Ectodermal cell (in vitro differentiated cells): Measurements from ENCODE around the gene PUS3.
"Not testable (repeated sequence)": the region's sequence is repeated elsewhere in the genome, so short reads cannot be mapped to it uniquely, and the experiment has no call there.

Experiments used
- H3K27ac ChIP-seq: 2 replicates; pipeline ENCODE4 v1.7.0; 2013; ENCODE audit warnings: mild to moderate bottlenecking, low read depth, low read length; ENCODE audit not compliant: insufficient read depth, poor library complexity, severe bottlenecking
- H3K27me3 ChIP-seq: 2 replicates; pipeline ENCODE4 v1.7.0; 2013; ENCODE audit warnings: mild to moderate bottlenecking, low read length; ENCODE audit not compliant: insufficient read depth, control insufficient read depth, poor library complexity, severe bottlenecking
- H3K36me3 ChIP-seq: one replicate; pipeline ENCODE4 v1.7.0; 2013; ENCODE audit warnings: low read length; ENCODE audit not compliant: control insufficient read depth, insufficient read depth
- H3K4me1 ChIP-seq: one replicate; pipeline ENCODE4 v1.7.0; 2013; ENCODE audit warnings: low read length; ENCODE audit not compliant: control insufficient read depth, insufficient read depth
- H3K4me3 ChIP-seq: 2 replicates; pipeline ENCODE4 v1.7.0; 2013; ENCODE audit warnings: low read depth, low read length, control low read depth; ENCODE audit not compliant: insufficient read depth
- H3K9me3 ChIP-seq: 2 replicates; pipeline ENCODE4 v1.7.0; 2013; ENCODE audit warnings: mild to moderate bottlenecking, low read length, moderate library complexity; ENCODE audit not compliant: control insufficient read depth
- WGBS, 2 experiments: methylation state at CpG; one replicate each; pipeline ENCODE4 v1.1.7; 2013; ENCODE audit warnings: missing lambda C conversion rate in 2 of 2; 5-methylcytosine and 5-hydroxymethylcytosine counted together

PUS3 gene

GRCh38 chr11:125918140-125918840 is 15.3 kb upstream of the PUS3 start:
- no peaks in the 10 kb centered on the region for H3K36me3 ChIP-seq
- 84 to 88% methylated on average over 13 of the region's 13 CpGs for WGBS, 2 experiments
- H3K9me3 ChIP-seq, result no peaks in the 10 kb centered on the region

GRCh38 chr11:125916683-125917347 is 13.8 kb upstream of the PUS3 start:
- no peaks in the 10 kb centered on the region for H3K36me3 ChIP-seq
- H3K27me3 ChIP-seq, result no peaks in the 10 kb centered on the region
- no peak overlapping the region for H3K4me3 ChIP-seq
- no peaks in the 10 kb centered on the region for H3K9me3 ChIP-seq
- 93 to 95% methylated on average over 12 of the region's 12 CpGs for WGBS, 2 experiments
- H3K4me1 ChIP-seq, result no peaks in the 10 kb centered on the region
- no peak overlapping the region for H3K27ac ChIP-seq

More at GRCh38 chr11:125918140-125918840, 15.3 kb upstream of the PUS3 start:
- H3K27ac ChIP-seq, result no peak overlapping the region
- no peaks in the 10 kb centered on the region for H3K27me3 ChIP-seq
- no peaks in the 10 kb centered on the region for H3K4me1 ChIP-seq
- no peak overlapping the region for H3K4me3 ChIP-seq

- not testable (repeated sequence) for H3K27me3 ChIP-seq, H3K36me3 ChIP-seq, H3K4me1 ChIP-seq, H3K4me3 ChIP-seq, H3K9me3 ChIP-seq, H3K27ac ChIP-seq
- WGBS, 2 experiments, result 74 to 79% methylated on average over 3 of the region's 3 CpGs
Measured at GRCh38 chr11:125914601-125915000, 11.6 kb upstream of the PUS3 start.

GRCh38 chr11:125910226-125910849 is 7.3 kb upstream of the PUS3 start:
- Histone ChIP-seq H3K9me3 (no peaks in the 10 kb centered on the region), H3K36me3 (no peaks in the 10 kb centered on the region), H3K27ac (no peak overlapping the region), H3K4me3 (no peak overlapping the region), H3K4me1 (no peaks in the 10 kb centered on the region), H3K27me3 (peaks cover 6% of the 10 kb centered on the region)
- 93 to 95% methylated on average over 8 of the region's 8 CpGs for WGBS, 2 experiments

GRCh38 chr11:125904678-125905077 is 1.7 kb upstream of the PUS3 start:
- H3K4me1 ChIP-seq, result no peaks in the 10 kb centered on the region
- WGBS, 2 experiments, result 81 to 87% methylated on average over 11 of the region's 11 CpGs
- no peaks in the 10 kb centered on the region for H3K36me3 ChIP-seq
- no peak overlapping the region for H3K27ac ChIP-seq
- peaks cover 24% of the 10 kb centered on the region for H3K27me3 ChIP-seq
- peak overlapping the region; percentile 55 for H3K4me3 ChIP-seq
- no peaks in the 10 kb centered on the region for H3K9me3 ChIP-seq

GRCh38 chr11:125903711-125904659 is 979 bp upstream of the PUS3 start, which contains the start of gene DDX25:
TSS of gene DDX25 (plus strand) at chr11:125904508. CDS start at chr11:125904518, 10 bp downstream.
- no peaks in the 10 kb centered on the region for H3K4me1 ChIP-seq
- no peak within 1 kb of the TSS for H3K27ac ChIP-seq
- H3K4me3 ChIP-seq, result peak within 1 kb of the TSS; percentile 55
- WGBS, 2 experiments, result 4 to 5% methylated on average over 81 of the region's 81 CpGs
- H3K27me3 ChIP-seq, result peaks cover 24% of the 10 kb centered on the region
- no peaks in the 10 kb centered on the region for H3K9me3 ChIP-seq
- H3K36me3 ChIP-seq, result no peaks in the 10 kb centered on the region

GRCh38 chr11:125902277-125902926 is 604 bp downstream of the PUS3 start:
- peaks cover 24% of the 10 kb centered on the region for H3K27me3 ChIP-seq
- H3K4me1 ChIP-seq, result no peaks in the 10 kb centered on the region
- H3K9me3 ChIP-seq, result no peaks in the 10 kb centered on the region
- H3K36me3 ChIP-seq, result no peaks in the 10 kb centered on the region
- H3K4me3 ChIP-seq, result peak overlapping the region; percentile 55
- WGBS, 2 experiments, result 70% methylated on average over 20 of the region's 20 CpGs
- no peak overlapping the region for H3K27ac ChIP-seq

GRCh38 chr11:125901872-125902271 is 1.1 kb downstream of the PUS3 start:
- WGBS, 2 experiments, result 91 to 94% methylated on average over 6 of the region's 6 CpGs
- peak overlapping the region; percentile 55 for H3K4me3 ChIP-seq

GRCh38 chr11:125892994-125893393 is 10.0 kb downstream of the PUS3 start:
- Histone ChIP-seq H3K27ac (no peak overlapping the region), H3K4me1 (no peaks in the 10 kb centered on the region), H3K36me3 (peaks cover 12% of the 10 kb centered on the region), H3K27me3 (no peaks in the 10 kb centered on the region), H3K4me3 (no peak overlapping the region), H3K9me3 (no peaks in the 10 kb centered on the region)

More at GRCh38 chr11:125901872-125902271, 1.1 kb downstream of the PUS3 start:
- Histone ChIP-seq H3K27me3 (peaks cover 24% of the 10 kb centered on the region), H3K4me1 (no peaks in the 10 kb centered on the region), H3K27ac (no peak overlapping the region), H3K36me3 (no peaks in the 10 kb centered on the region), H3K9me3 (no peaks in the 10 kb centered on the region)
